Heart left ventricle (tissue), 13 donors: Measurements from ENCODE around the gene EMC10.

Source experiments
- CTCF ChIP-seq, 12 donors: fragments of 200-600 bp; sonication (generic) in 4 of 12; IDR thresholded peaks; one replicate each; pipeline versions ENCODE4 v1.5.0 to v1.8.0; 2018 to 2022; ENCODE audit warnings: antibody characterized with exemption in 12 of 12, mild to moderate bottlenecking in 5 of 12
- POLR2A ChIP-seq, 2 donors: fragments of 450-650 bp; IDR thresholded peaks; one replicate each; pipeline ENCODE4 v1.6.1; 2017; ENCODE audit warnings: antibody characterized with exemption in 2 of 2, mild to moderate bottlenecking in 2 of 2, moderate library complexity in 2 of 2
- donor health status: ischemic (EF 13 %, LVEDD 7.1; RV severe dilation, severe dysfunction).
- donor health status: DM: no; HTN: yes; CAD: no.
- donor health status: DM: no; HTN: no; CAD: no.
- donor health status: ischemic (EF 25% LVEDD 6.9; RV normal size, moderate dysfunction).
- donor health status: ischemic (EF 25% LVEDD 5.7; RV mildly dilated, moderate dysfunction).
- donor health status: ischemic (EF 35%, LVEDD 5.7; RV mildly dilated, moderate dysfunction).
- donor health status: nonischemic (EF 11% LVEDD 7.7; RV severe dilation, severe dysfunction).
- donor health status: DM: yes; HTN: yes; CAD: no.
- donor health status: PGD.
- donor health status: ischemic (EF 29% LVEDD 5.4; RV normal size, mild dysfunction).
- donor health status: nonischemic (EF 23%, LVEDD 6.1; RV moderate dilation, normal function).

DNA sequence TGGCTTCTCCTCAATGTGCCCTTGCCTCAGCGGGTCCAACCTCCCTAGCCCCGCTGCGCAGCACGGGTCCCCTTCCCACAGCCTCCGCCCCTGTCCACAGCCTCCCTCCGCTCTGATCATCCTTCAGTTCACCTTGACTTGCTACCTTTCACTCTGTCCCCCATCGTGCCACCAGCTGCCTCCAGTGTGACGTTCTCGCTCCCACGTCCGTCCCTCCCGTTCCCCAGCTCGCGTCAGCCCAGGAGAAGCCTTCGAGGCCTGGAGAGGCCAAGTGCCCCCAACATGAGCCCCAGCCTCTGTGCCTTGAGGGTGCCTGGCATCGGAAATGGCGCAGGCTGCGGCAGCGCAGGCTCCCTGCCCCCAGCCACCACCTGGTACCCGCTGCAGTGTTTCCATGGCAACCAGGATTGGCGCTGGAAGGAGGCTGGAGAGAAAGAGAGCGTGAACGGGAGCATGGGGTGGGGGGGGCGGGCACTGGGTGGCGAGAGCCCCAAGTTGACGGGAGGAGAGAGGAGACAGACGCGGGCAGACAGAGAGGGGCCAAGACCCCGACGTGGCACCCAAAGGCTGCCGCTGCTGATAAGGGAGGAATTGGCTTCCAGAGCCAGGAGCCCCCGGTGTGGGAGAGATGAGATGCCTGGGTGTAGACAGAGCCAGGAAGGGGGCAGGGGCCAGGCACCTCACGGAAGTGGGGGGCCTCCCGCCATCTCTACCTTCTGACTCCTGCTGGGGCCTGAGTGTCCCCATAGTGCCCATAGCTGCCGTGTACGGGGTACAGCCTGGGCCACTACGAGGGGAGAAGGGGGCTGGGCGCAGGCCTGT is 38.2 kb downstream of the EMC10 start:
- TF ChIP-seq CTCF (IDR thresholded peaks at IDR 0.05) (no peak), POLR2A (IDR thresholded peaks at IDR 0.05) (no peak)
